Measurements from ENCODE around the gene LY6G6F. TPM values are rescaled to one million over a fixed set of nuclear protein-coding genes. Genes with fewer than 3 reads are reported as not detected.

LY6G6F gene
- total and polyA plus RNA-seq, 2 donors (not counting 3 experiments of a cell fraction or from before 2014, with no cell fraction given) = not detected

DNA sequence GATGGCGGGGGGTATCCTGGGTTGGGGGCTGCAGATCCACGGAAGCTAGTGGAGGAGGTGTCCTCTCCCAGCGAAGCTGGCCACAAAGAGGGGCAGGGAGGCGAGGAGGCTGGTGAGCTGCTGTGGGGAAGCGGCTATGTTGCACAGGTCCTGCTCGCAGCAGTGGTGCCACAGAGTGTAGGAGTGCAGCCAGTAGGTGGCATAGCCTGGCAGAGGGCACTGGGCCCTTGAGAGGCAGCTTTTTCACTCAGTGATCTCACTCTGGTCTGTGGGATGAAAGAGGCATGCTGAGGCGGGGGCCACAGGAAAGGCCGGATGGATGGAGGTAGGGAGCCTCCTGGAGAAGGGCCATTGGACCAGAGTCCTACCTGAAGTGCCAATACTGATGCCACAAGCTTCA is 5.6 kb downstream of the LY6G6F start:
- Histone ChIP-seq H3K4me3 (replicated peaks in 1 of 3; ENCODE audit: insufficient read depth in 1 of 3, low read depth in 1 of 3, low read length in 3 of 3) (no peak overlapping the region), H3K27ac (ENCODE audit: insufficient read depth, low read depth, low read length) (no peak overlapping the region), H2AFZ (ENCODE audit: low read depth, low read length) (no peak overlapping the region), H3K4me2 (ENCODE audit: insufficient read depth, low read length) (no peak overlapping the region), H3K79me2 (ENCODE audit: control insufficient read depth, insufficient read depth, low read length) (no peaks in the 10 kb centered on the region), H3K27me3 (ENCODE audit: control insufficient read depth in 2 of 2, insufficient read depth in 2 of 2, low read length in 2 of 2) (no peaks in the 10 kb centered on the region), H3K36me3 (ENCODE audit: control insufficient read depth in 2 of 2, extremely low read depth in 1 of 2, insufficient read depth in 2 of 2, low read length in 2 of 2) (no peaks in the 10 kb centered on the region), H4K20me1 (replicated peaks; ENCODE audit: control insufficient read depth, extremely low read depth, insufficient read depth, low read length) (no peaks in the 10 kb centered on the region), H3K9me3 (replicated peaks; ENCODE audit: control insufficient read depth, insufficient read depth, low read length) (no peaks in the 10 kb centered on the region), H3K9me1 (replicated peaks; ENCODE audit: control insufficient read depth, extremely low read depth, insufficient read depth, low read length) (no peaks in the 10 kb centered on the region), H3K4me1 (ENCODE audit: control insufficient read depth, extremely low read depth, insufficient read depth, low read length) (peaks cover 8% of the 10 kb centered on the region), H3K9ac (replicated peaks; ENCODE audit: extremely low read depth, insufficient read depth, low read length) (no peak overlapping the region)
- TF ChIP-seq EZH2 (IDR thresholded peaks at IDR 0.05; ENCODE audit: borderline replicate concordance, low read depth, low read length, severe bottlenecking) = no peak
- TF ChIP-seq, protein P1, sequence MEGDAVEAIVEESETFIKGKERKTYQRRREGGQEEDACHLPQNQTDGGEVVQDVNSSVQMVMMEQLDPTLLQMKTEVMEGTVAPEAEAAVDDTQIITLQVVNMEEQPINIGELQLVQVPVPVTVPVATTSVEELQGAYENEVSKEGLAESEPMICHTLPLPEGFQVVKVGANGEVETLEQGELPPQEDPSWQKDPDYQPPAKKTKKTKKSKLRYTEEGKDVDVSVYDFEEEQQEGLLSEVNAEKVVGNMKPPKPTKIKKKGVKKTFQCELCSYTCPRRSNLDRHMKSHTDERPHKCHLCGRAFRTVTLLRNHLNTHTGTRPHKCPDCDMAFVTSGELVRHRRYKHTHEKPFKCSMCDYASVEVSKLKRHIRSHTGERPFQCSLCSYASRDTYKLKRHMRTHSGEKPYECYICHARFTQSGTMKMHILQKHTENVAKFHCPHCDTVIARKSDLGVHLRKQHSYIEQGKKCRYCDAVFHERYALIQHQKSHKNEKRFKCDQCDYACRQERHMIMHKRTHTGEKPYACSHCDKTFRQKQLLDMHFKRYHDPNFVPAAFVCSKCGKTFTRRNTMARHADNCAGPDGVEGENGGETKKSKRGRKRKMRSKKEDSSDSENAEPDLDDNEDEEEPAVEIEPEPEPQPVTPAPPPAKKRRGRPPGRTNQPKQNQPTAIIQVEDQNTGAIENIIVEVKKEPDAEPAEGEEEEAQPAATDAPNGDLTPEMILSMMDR (IDR thresholded peaks at IDR 0.05; ENCODE audit: extremely low read depth in 1 of 2, insufficient read depth in 1 of 2, low read depth in 1 of 2, low read length in 2 of 2) = peak in 1 of 2 donors; percentile 35
- dilution Hi-C loops (cut with MboI; ENCODE audit: extremely low pct_ligation_motif_present, low sequenced_read_pairs) = no loop called here
- ChIA-PET CTCF (interaction anchor here (0.9 to 2.3 kb wide), 4 partner anchors 10 to 57 kb away, joined by 4 to 14 read pairs (median 6); partner anchors contain the start of gene ABHD16A), POLR2A (interaction anchor here (1.2 to 1.3 kb wide), 2 partner anchors 25 to 115 kb away, joined by 3 read pairs; partner anchors contain the start of genes CLIC1 and HSPA1B)
- intact Hi-C loops (cut with micrococcal nuclease) = no loop called here
- no peak for FAIRE-seq
- no TSS peak for BruUV-seq (replicated peaks)
- no peak for DNase-seq (ENCODE audit: low read depth, low spot score)

DNA sequence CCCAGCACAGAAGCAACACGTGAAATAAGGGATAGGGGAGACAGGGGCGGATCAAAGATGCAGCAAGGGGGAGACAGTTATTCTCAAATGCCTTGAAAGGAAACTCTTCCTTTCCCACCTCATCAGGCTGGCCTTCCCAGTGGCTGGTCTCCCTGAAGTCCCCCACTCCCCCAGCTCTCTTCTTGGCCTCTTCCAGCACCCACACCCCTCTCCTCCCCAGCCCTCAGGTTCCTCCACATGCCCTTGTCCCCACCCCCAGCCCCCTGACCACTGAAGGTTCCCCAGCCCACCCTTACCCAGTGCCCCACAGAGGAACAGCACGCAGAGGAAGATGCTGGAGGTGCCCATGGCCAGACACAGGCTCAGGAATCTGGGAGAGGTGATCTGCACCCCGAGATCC is 6.8 kb downstream of the LY6G6F start:
- dilution Hi-C loops (cut with MboI; ENCODE audit: extremely low pct_ligation_motif_present, low sequenced_read_pairs) (no loop called here), intact Hi-C loops (cut with micrococcal nuclease) (no loop called here)
- H3K36me3 ChIP-seq (ENCODE audit: control insufficient read depth in 2 of 2, extremely low read depth in 1 of 2, insufficient read depth in 2 of 2, low read length in 2 of 2) = no peaks in the 10 kb centered on the region
- no peaks in the 10 kb centered on the region for H3K27me3 ChIP-seq (ENCODE audit: control insufficient read depth in 2 of 2, insufficient read depth in 2 of 2, low read length in 2 of 2)
- no peak overlapping the region for H2AFZ ChIP-seq (ENCODE audit: low read depth, low read length)
- DNase-seq (ENCODE audit: low read depth, low spot score) (no peak), FAIRE-seq (no peak)
- peaks cover 8% of the 10 kb centered on the region for H3K4me1 ChIP-seq (ENCODE audit: control insufficient read depth, extremely low read depth, insufficient read depth, low read length)
- H3K9me3 ChIP-seq (replicated peaks; ENCODE audit: control insufficient read depth, insufficient read depth, low read length) = no peaks in the 10 kb centered on the region
- H3K79me2 ChIP-seq (ENCODE audit: control insufficient read depth, insufficient read depth, low read length) = no peaks in the 10 kb centered on the region
- no peak overlapping the region for H3K27ac ChIP-seq (ENCODE audit: insufficient read depth, low read depth, low read length)
- H3K9ac ChIP-seq (replicated peaks; ENCODE audit: extremely low read depth, insufficient read depth, low read length) = no peak overlapping the region
- H3K9me1 ChIP-seq (replicated peaks; ENCODE audit: control insufficient read depth, extremely low read depth, insufficient read depth, low read length) = no peaks in the 10 kb centered on the region
- H4K20me1 ChIP-seq (replicated peaks; ENCODE audit: control insufficient read depth, extremely low read depth, insufficient read depth, low read length) = no peaks in the 10 kb centered on the region
- ChIA-PET CTCF (interaction anchor here (1.3 to 3.0 kb wide), 5 partner anchors 9 to 117 kb away, joined by 3 to 9 read pairs (median 4); partner anchors contain the start of genes ABHD16A and MPIG6B), POLR2A (no interaction called here)
- no peak overlapping the region for H3K4me3 ChIP-seq (replicated peaks in 1 of 3; ENCODE audit: insufficient read depth in 1 of 3, low read depth in 1 of 3, low read length in 3 of 3)
- H3K4me2 ChIP-seq (ENCODE audit: insufficient read depth, low read length) = no peak overlapping the region
- TF ChIP-seq POLR2AphosphoS5 (IDR thresholded peaks at IDR 0.05; ENCODE audit: insufficient read depth, low read depth, low read length) (no peak), POLR2A (IDR thresholded peaks at IDR 0.05; ENCODE audit: low read depth, low read length) (no peak), EZH2 (IDR thresholded peaks at IDR 0.05; ENCODE audit: borderline replicate concordance, low read depth, low read length, severe bottlenecking) (no peak), MYC (IDR thresholded peaks at IDR 0.05; ENCODE audit: low read depth, low read length) (no peak), JUN (IDR thresholded peaks at IDR 0.05; ENCODE audit: borderline replicate concordance, insufficient read depth, insufficient read length, low read depth) (no peak), GATA2 (IDR thresholded peaks at IDR 0.05; ENCODE audit: insufficient read depth, insufficient read length, low read depth, low read length) (no peak), FOS (IDR thresholded peaks at IDR 0.05; ENCODE audit: borderline replicate concordance, insufficient read depth, low read length) (no peak)
- TF ChIP-seq, protein P1 (IDR thresholded peaks at IDR 0.05; ENCODE audit: extremely low read depth in 1 of 2, insufficient read depth in 1 of 2, low read depth in 1 of 2, low read length in 2 of 2) = no peak
- TF ChIP-seq, protein P2, sequence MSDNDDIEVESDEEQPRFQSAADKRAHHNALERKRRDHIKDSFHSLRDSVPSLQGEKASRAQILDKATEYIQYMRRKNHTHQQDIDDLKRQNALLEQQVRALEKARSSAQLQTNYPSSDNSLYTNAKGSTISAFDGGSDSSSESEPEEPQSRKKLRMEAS (IDR thresholded peaks at IDR 0.05; ENCODE audit: insufficient read depth, insufficient read length) = no peak
- BruUV-seq (replicated peaks) = no TSS peak

Data from endothelial cell of umbilical vein (primary cell).